Putamen (tissue), 1 donor: ENCODE measurements around the gene KDM5A.

Experiments used
- DNase-seq: peaks from one replicate; pipeline ENCODE4 v3.0.0-alpha.2; 2016; ENCODE audit warnings: low spot score

The KDM5A gene

GRCh38 chr12:272942-273341 lies 116.2 kb downstream of the KDM5A start:
- no peak for DNase-seq

GRCh38 chr12:271161-271560 lies 118.0 kb downstream of the KDM5A start:
- DNase-seq: no peak

GRCh38 chr12:269191-269590 lies 119.9 kb downstream of the KDM5A start:
- DNase-seq: peak; percentile 38

- DNase-seq: no peak
Observed at GRCh38 chr12:268483-268840, 120.7 kb downstream of the KDM5A start.

- peak; percentile 45 for DNase-seq
Observed at GRCh38 chr12:267581-268482, 121.3 kb downstream of the KDM5A start.

- no peak for DNase-seq
Observed at GRCh38 chr12:265096-265495, 124.0 kb downstream of the KDM5A start.

- DNase-seq: no peak
Observed at GRCh38 chr12:264269-264668, 124.9 kb downstream of the KDM5A start.

- no peak for DNase-seq
Observed at GRCh38 chr12:263574-263973, 125.5 kb downstream of the KDM5A start.

- no peak for DNase-seq
Observed at GRCh38 chr12:262817-263216, 126.3 kb downstream of the KDM5A start, which contains the start of gene SLC6A13. TSS of gene SLC6A13 (minus strand) at chr12:262836. CDS start at chr12:260052, 2,784 bp downstream.

- DNase-seq: no peak
Observed at GRCh38 chr12:262113-262512, 127.0 kb downstream of the KDM5A start.

- DNase-seq: no peak
Observed at GRCh38 chr12:257521-258321, 131.4 kb downstream of the KDM5A start.

GRCh38 chr12:256958-257357 lies 132.2 kb downstream of the KDM5A start:
- no peak for DNase-seq

GRCh38 chr12:256225-256624 lies 132.9 kb downstream of the KDM5A start:
- no peak for DNase-seq

GRCh38 chr12:254912-255311 lies 134.2 kb downstream of the KDM5A start:
- no peak for DNase-seq

- no peak for DNase-seq
Observed at GRCh38 chr12:254039-254438, 135.1 kb downstream of the KDM5A start.

GRCh38 chr12:253116-253831 lies 135.8 kb downstream of the KDM5A start:
- DNase-seq: no peak

- DNase-seq: no peak
Observed at GRCh38 chr12:252636-253035, 136.5 kb downstream of the KDM5A start.

- no peak for DNase-seq
Observed at GRCh38 chr12:247271-247670, 141.8 kb downstream of the KDM5A start.

GRCh38 chr12:243381-243780 lies 145.7 kb downstream of the KDM5A start:
- DNase-seq: no peak

GRCh38 chr12:242496-242895 lies 146.6 kb downstream of the KDM5A start:
- no peak for DNase-seq

GRCh38 chr12:241266-241665 lies 147.9 kb downstream of the KDM5A start:
- no peak for DNase-seq

- no peak for DNase-seq
Observed at GRCh38 chr12:240566-240965, 148.6 kb downstream of the KDM5A start.
